Measurements from ENCODE around the gene CCDC77.

CCDC77 gene

DNA sequence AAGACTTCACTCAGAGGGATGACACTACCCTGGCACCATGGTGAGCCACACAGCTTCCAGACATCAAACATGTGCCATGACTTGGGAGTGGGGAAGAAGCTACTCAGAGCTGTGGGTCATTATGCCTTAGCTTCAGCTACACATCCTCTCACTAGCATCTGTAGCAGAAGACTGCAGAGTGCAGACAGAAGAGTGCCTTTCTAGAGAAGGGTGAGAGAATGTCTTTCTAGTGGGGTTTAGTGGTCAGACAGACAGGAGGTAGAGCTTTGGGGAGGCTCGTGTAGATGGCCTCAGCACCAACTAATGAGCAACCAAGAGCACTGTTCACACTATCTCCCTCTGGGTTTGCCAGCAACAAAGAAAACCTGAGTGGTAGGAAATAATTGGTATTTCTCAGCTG, 53.4 kb downstream of the CCDC77 start:
- DNase-seq = no peak

DNA sequence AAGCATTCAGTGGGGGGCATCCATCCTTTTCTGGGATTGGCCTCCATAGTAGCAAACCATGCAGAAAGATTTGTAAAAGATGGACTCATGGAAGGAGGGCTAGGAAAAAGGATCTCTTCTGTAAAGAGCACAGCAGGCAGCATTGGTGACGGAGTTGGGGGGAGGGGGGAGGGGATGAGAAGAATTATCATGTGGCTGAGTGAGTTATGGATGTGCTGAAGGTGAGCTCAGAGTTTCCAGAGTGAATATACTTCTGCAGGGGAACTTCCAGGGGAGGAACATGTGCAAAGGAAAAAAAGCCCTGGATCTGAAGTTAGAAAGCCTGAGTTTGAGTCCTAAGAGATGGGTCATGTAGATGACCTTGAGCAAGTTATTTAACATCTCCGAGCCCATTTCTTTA, 54.4 kb downstream of the CCDC77 start:
- DNase-seq = no peak

DNA sequence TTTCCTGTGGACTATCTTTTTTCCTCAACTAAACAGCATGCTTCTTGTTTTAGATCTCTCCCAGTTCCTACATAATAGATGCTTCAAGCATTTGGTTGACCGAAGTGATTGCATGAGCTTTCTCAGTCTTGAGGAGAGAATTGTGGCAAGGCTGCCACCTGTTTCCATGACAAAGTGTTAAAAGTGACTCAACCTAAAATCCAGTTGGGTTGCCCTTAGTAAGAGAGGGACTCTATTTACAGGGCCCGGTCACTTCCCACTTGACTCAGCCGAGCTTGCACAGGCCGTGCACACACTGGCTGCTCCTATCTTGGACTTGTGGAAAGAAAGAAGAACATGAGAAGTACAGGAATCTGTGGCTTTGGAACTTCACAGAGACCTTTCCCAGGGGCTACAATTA, 56.2 kb downstream of the CCDC77 start:
- no peak for DNase-seq

DNA sequence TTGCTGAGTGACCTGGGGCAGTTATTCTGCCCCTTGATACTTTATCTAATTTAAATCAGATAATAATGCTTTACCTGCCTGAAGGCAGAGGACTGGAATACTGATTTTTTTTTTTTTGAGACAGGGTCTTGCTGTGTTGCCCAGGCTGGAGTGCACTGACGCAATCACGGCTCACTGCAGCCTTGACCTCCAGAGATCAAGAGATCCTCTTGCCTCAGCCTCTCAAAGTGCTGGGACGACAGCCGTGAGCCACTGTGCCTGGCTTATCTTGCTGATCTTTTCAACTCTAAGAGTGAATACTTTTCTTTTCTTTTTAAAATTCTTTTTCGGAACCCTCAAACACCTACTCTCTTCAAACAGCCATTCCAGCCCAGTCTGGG, 57.6 kb downstream of the CCDC77 start:
- DNase-seq = no peak

DNA sequence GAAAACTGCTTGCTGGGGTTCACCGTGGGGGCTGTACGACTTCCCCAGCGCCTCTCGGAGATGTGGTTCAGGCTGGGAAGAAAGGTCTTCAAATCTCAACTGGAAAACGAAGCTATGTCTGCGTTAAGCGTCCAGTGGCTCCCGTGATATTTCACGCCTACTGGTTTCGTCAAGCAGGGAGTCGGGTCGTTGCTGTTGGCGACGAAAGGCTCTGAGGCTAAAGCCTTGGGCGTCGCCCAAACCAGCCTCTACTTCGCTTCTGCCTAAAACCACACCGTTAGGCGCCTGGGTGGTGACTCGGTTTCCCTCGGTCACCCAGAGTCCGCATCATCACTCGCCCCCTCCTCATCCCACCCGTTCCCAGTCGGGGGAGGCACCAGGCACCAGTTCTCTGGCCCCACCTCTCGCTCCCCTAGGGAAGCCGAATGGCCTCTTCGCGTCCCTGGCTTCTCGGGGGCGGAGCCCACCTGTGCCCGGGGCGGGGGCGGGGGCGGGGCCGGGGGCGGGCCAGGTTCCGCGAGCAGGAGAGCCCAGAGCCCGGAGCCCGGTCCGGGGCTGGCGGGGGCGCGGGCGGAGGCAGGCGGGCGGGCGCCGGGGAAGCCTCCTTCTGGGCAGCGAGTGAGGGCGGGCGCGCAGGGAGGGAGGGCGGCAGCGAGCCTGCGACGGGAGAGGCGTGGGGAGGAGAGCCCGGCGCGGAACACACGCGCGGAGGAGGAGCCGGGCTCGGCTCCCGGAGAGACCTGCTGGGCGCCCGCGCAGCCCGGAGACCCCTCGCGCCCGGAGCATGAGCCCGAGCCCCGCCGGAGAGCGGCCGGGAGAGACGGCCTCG, 58.2 kb downstream of the CCDC77 start, which contains the start of gene B4GALNT3:
B4GALNT3 (plus strand) TSS at position 510 of the 829 bp plus-strand sequence. CDS start 438 bp downstream, outside the sequence.
- peak; percentile 29 for DNase-seq

DNA sequence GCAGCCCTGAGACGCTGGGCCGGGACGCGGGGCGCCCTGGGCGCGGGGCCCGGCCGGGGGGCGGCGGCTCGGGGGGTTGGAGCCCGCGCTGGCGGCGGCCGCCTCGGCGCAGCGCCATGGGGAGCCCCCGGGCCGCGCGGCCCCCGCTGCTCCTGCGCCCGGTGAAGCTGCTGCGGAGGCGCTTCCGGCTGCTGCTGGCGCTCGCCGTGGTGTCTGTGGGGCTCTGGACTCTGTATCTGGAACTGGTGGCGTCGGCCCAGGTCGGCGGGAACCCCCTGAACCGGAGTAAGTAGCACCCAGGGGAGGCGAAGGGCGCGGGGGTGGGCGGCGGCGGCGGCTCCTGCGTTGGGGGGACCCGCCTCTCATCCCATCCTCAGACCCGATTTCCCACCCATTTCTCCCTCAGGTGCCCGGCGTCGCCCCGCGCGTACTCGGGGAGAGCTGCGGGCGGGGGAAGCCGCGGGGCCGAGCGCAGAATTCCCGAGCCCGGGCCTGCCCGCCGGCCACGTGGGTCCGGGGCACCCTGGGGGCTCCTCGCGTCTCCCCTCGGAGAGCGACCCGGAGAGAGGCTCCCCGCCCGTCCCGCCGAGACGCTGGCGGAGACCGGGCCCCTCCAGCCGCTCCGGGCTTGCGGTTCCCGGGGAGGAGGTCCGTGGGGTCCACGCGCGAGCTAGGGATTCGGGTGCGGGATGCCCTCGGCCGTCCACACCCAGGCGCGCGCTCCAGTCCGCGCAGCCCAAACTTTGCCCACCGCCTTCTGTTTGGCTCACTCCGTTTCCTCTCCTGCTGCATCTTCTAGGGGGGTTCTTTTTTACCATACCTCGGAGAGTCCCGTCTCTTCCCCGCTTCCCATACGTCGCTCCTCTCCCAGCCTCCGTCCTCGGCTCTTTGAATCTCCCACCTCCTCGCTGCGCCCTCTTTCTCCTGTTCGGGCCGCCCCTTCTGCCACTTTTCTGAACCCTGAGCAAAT, 59.1 kb downstream of the CCDC77 start:
- peak; percentile 22 for DNase-seq

DNA sequence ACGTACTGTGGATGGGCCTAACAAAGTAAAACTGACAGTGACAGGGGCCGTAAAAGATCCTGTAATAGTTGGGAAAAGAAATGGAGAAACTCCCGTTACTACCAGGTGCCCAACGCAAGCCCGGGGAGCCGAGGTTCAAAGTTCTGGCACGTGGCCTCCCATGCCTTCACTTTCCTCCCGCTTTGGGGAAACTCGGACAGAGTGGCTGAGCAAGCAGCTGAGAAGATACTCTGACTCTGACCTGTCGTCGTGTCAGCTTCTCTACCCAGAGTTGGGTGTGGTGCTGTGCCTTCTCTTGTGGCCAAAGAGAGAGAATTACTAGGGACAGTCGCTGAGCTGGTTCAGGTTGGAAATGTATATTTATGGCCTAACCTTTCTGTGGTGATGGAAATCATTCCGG, 60.0 kb downstream of the CCDC77 start:
- no peak for DNase-seq

DNA sequence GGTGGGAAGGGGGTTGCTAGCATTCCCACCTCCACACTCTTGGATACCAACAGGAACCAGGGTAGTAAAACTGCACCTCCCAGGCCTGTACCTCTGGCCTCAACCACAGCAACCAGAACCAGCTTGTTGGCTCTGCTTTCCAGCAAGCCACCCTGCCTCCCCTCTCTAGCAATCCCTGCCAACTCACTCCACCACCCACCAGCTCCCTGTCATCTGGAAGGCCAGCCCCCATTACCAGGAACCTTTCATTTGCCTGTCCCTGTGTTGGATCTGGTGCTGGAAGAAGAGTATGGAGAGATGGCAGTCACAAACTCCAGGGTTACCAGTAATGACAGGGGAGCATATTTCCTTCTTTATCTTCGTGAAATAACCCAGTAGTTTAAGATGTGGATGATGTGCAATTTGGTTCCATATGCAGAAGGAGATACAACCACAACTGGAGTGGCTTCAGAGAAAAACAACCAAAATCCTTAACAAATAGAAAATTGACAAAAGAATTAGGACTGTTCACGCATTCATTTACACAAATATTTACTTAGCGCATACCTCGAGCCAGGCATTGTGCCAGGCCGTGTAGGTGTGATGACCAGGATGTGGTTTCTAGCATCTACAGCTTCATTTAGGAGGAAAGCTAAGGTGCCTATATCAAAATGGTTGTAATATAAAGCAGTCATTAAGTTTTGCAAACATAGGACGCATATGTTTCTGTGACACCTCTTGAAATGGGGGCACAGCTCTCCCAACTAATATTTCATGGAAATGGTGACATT, 61.7 kb downstream of the CCDC77 start:
- DNase-seq = no peak

DNA sequence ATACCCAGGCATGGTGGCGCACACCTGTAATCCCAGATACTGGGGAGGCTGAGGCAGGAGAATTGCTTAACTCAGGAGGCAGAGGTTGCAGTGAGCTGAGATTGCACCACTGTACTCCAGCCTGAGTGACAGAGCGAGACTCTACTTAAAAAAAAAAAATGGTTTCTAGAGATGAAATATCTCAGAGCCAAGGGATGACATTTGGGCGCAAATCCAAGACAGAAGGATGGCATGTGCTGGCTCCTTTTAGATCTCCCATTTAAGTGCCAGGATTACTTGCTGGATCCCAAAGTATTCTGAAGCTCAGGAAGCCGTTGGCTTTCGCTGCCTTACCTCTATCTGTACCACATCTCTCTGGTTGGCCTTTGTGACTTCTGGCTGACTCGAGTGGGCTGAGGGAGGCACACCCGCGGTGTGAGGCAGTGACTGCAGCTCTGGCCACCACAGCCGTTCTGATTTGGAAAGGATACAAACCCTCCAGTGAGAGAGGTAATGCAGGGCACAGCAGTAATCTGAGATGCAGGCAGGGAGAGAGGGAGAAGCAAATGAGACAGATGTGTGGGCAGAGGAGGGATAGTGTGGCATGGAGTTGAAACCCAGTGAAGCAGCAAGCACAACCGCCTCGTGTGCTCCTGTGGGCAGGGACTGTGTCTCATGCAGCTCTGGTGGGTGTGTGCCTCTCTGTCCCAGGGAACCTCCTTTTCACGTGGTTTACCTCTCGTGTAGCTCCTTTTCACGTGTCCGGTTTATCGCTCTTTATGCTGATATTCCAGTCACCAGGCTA, 63.2 kb downstream of the CCDC77 start:
- DNase-seq = no peak

DNA sequence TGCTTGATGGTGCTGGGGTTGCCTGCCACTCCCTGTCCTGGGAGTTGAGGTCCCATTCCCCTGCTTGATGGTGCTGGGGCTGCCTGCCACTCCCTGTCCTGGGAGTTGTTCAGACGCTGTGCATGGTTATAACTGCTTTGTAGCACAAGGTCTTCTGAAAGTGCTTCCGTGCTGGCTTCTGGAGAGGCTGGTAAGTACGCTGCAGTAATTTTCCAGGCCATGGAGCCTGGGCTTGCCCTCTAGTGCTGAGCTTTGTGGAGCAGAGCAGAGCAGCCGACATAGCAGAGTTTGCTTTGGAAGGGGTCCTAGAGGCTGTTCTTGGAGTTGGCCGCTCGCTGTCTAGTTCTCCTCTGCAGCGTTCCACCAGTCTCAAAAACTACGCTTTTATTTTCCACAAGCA, 64.6 kb downstream of the CCDC77 start:
- DNase-seq = no peak

DNA sequence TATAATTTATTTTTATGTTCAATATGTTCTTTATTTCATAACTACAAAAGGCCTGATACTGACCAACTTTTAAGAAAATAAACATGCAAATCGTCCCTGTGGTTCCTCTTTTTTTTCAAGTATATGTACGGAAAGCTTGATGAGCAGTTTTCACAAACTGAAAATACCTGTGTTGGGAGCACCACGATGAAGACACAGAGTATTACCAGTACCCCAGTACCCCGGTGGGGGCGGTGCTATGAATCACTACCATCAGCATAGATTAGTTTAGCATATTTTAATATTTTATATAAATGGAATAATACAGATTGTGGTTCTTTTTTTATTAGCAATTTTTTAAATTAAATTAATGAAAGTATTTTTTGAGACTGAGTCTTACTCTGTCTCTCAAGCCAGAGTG, 65.3 kb downstream of the CCDC77 start:
- no peak for DNase-seq

DNA sequence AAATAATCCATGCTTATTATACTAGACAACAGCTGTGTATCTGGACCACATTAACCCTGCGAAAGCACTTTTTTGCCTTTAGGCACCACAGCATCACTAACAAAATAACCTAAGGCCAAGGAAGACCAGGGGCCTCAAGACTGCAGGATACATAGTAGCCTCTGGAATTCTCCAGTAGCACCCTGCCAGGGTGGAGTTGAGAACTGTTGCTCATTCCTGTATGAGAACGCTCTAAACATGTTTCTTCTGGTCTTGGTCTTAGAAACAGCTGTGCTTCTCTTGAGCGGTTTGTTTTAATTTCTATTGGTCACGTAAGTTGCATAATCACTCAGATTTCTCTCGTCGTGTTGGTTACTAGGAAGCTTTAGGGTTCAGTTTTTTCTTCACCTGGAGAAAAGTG, 66.1 kb downstream of the CCDC77 start:
- DNase-seq = no peak

DNA sequence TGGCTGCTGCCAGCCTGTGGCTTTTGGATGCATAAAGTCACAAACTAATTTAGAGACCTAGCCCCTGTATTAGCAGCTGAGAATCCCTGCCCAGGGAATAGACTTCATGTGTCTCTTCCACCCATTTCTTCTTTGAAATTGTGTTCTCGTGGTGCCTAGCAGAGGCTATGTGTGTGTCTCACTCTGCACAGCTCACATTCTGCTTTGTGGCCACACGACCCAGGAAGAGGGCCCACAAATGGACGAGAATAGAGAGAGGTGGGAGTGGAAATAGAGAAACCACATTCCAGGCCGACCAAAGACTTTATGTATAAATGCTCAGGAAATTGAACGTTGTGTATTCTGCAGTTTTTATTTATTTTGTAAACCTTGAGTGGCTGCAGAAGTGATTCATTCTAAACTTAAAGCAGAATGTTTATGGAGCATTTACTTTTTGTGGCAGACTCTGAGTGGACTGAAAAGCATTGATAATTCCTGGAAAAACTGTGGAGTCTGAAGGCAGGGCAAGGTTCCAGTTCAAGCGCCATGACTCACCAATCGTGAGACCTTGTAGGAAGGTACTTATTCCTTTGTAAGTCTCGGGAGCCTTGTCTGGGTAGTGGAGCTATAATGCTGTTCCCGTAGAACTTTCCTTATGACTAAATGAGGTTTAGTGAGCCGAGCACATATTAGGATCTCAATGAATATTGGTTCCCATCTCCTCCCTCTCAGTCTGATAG, 67.4 kb downstream of the CCDC77 start:
- DNase-seq = no peak

DNA sequence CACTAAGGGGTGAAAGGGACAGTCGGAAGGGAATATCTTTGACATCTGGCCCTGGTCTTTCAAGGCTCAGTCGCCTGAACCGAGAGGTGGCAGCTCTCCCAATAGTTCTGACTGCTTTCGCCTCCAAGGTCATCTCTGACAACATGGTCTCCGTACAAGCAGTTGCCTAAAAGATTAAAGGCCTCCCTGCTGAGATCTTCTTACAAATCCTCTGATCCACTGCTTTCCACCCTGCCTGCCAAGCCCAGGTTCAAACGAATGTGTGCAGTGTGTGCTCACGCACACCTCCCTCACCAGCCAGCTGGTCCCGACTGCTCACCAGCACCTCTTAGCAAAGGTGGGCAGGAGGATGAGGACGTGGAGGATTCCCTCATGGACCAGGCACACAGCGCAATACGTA, 68.7 kb downstream of the CCDC77 start:
- DNase-seq = no peak

DNA sequence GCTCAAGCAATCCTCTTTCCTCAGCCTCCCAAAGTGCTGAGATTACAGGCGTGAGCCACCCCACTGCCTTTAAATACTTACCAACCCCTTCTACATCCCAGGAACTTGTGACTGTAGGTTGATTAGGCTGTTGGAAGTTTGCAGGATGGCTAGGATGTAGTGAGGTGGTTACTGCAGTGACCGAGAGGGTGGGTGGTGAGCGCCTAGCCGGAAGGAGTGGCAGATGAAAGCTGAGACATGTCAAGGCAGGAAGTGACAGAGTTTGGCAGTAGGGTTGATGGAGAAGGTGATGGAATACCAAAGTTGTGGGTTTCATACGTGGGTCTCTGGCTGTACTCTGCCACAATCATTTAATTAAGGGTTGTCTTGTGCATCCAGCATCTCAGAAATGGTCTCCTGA, 71.8 kb downstream of the CCDC77 start:
- DNase-seq = no peak

DNA sequence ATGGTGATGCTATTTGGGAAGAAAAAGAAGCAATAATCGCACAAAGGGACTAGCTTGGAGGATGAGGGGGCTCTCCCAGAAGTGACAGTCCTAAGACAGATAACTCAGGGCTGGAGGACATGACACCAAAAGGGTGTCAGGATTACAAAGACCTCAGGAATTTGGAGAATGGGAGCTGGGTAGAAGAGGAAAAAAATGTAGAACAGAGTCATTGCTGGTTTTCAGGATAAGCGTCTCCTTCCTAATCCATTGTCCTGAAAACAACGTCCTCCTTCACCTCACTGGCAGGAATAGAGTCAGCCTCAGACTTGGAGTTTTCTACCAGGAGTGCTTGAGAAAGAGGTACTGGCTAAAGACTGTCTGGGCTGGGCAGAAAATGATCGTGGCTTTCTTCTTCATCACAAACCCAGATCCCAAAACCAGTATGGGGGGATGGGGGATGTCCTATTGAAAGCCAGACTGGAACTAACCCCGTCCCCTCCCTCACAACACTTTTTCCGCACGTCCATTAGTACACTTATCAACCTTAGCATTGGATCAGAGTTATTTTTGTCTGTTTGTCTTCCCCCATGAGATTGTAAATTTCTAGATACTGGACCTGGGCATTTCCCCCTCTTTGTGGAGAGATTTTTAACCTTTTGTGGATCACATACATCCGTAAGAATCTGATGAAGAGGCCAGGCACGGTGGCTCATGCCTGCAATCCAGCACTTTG, 72.6 kb downstream of the CCDC77 start:
- DNase-seq = no peak

DNA sequence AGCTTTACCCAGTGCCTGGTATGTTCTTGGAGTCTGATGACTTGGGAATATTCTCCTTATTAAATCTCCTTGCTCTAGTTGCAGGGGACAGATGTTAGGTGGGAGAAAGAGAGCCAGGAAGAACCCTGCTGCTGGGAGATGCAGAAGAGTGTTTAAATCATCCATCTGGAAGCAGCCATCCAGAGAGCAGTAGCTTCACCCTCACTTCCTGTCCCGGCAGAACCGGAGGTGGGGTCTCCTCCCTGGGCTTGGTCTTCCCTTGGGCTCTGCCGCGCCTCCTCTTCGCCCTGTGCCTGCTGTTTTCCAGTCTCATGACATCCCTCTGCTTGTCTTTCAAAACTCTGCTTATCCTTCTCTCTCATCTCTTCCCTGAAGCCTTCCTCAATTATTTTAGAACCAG, 73.8 kb downstream of the CCDC77 start:
- no peak for DNase-seq

DNA sequence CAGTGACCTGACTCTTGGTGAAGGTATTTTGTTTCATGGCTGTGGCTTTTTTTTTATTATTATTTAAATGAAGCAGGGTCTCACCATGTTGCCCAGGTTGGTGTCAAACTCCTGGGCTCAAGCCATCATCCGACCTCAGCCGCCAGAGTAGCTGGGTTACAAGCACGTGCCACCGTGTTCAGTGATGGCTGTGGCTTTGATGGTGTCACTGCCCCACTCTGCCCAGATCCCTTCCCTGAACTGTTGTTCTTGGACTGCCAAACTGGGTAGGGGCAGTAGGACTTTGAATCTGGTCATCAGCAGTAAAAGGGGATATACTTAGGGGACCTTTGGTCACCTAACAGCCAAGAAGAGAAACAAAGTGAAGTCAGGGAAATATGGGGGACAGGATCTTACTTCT, 77.7 kb downstream of the CCDC77 start:
- no peak for DNase-seq

DNA sequence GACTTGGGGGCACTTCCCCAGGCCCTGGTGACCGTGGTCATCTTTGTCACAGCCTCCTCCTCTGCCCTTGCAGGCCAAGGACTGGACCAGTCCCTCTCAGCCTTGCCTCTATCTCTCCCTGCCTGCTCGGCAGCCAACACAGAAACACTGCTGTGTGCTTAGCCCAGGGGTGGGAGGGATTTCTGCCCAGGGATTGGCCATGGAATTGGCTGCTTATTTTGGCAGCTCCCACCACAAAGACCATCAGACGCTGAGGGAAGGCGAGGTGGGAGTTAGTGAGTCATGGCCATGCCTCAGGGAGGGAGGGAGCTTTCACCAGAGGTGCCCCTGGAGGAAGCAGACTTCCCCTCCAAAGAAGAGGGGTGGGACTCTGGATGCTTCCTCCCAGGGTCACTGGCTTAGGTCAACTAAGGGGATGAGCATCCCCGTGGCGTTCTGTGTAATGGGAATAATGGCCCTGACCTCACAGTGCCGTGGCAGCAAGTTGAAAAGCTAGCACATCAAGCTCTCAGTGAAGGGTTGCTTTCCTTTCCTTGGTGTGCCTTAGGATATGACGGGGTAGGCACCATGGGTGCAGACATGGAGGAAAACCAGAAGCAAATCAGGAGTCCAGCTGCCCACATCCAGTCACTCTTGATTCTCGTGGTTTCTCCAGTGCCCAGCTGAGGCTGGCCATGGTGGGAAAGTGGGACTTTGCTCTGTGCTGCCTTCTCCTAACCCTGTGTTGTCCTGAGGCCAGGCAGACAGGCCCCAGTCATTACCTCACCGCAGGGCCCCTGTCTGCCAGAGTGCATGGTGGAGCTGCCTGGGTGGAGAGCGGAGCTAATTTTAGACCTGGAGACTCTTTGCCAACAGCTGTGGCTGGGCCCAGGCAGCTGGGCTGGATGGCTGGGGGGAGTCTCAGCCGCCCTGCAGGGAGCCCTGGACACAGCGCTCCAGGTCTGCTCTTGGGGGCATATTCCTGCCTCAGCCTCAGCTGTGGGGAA, 79.7 kb downstream of the CCDC77 start:
- no peak for DNase-seq

DNA sequence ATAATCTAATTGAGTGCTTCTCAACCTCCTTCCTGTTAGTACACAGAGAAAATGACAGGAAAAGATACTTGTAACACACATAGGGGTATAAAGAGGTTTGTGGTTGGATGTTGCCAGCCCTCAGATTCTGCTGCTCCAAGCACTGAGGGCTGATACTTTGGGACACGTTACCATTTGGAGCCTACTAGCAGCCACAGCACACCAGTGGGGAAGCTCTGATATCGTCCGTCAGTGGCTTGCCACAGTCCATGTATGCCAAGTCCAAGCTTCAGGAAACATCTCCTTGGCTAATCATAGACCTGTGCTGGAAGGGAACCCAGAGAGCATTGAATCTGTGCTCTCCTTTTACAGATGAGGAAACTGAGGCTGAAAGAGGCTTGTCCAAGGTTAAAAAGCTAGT, 80.6 kb downstream of the CCDC77 start:
- DNase-seq = no peak
